ENCODE measurements around the gene AP1S3. TPM values are rescaled to one million over a fixed set of nuclear protein-coding genes. Genes with fewer than 3 reads are reported as not detected.

Gene AP1S3
- total RNA-seq, 1 experiment from 2014 or later: 34.3 TPM

DNA sequence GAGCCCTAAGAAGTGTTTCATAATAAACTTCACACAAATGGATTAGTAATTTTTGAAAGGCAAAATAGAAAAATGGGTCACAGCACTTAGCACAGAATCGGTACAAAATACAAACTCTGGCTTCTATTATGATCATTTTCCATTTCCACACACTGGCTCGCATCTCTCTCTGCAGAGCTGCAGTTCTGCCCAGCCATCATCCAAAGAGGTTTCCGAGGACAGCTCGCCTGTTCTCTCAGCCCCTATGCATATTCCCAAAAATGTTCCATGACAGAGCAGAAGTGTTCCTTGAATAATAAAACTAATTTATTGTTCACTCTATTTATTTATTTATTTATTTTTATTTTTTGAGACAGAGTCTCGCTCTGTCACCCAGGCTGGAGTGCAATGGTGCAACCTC lies 115.6 kb downstream of the AP1S3 start:
- no peaks in the 10 kb centered on the region for H3K9me2 ChIP-seq (replicated peaks; ENCODE audit: low read length)
- H3K4me2 ChIP-seq (ENCODE audit: low read length): no peak overlapping the region
- H3K9ac ChIP-seq (ENCODE audit: low read length): no peak overlapping the region
- no peaks in the 10 kb centered on the region for H3K79me2 ChIP-seq (ENCODE audit: low read length)
- H3K27me3 ChIP-seq (ENCODE audit: low read length): no peaks in the 10 kb centered on the region
- BruUV-seq (replicated peaks): no TSS peak
- H3F3A ChIP-seq (ENCODE audit: low read length, unreplicated experiment): peaks cover 13% of the 10 kb centered on the region
- DNase-seq (no peak), ATAC-seq (no peak)
- H3K4me1 ChIP-seq (ENCODE audit: insufficient read depth, low read length): peaks cover 23% of the 10 kb centered on the region
- H3K4me3 ChIP-seq (ENCODE audit: low read length): no peak overlapping the region
- H2AFZ ChIP-seq (ENCODE audit: low read length): no peak overlapping the region
- H4K20me1 ChIP-seq (ENCODE audit: low read length): no peaks in the 10 kb centered on the region
- intact Hi-C loops (cut with micrococcal nuclease): no loop called here
- TF ChIP-seq EZH2phosphoT487 (IDR thresholded peaks at IDR 0.05; ENCODE audit: borderline replicate concordance, low read length) (no peak), EZH2 (IDR thresholded peaks at IDR 0.05; ENCODE audit: low read length, unreplicated experiment) (no peak)
- TF ChIP-seq, protein P1, sequence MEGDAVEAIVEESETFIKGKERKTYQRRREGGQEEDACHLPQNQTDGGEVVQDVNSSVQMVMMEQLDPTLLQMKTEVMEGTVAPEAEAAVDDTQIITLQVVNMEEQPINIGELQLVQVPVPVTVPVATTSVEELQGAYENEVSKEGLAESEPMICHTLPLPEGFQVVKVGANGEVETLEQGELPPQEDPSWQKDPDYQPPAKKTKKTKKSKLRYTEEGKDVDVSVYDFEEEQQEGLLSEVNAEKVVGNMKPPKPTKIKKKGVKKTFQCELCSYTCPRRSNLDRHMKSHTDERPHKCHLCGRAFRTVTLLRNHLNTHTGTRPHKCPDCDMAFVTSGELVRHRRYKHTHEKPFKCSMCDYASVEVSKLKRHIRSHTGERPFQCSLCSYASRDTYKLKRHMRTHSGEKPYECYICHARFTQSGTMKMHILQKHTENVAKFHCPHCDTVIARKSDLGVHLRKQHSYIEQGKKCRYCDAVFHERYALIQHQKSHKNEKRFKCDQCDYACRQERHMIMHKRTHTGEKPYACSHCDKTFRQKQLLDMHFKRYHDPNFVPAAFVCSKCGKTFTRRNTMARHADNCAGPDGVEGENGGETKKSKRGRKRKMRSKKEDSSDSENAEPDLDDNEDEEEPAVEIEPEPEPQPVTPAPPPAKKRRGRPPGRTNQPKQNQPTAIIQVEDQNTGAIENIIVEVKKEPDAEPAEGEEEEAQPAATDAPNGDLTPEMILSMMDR (conservative IDR thresholded peaks at IDR 0.05; ENCODE audit: low read depth, low read length): no peak
- no peaks in the 10 kb centered on the region; the same call in 1 of the 2 replicates for H3K36me3 ChIP-seq (ENCODE audit: low read depth, low read length)
- H3K9me3 ChIP-seq (ENCODE audit: low read length): no peaks in the 10 kb centered on the region
- POLR2A ChIA-PET (ENCODE audit: unreplicated experiment): no interaction called here
- CTCF ChIA-PET: no interaction called here
- H3K27ac ChIP-seq (ENCODE audit: low read length): no peak overlapping the region

DNA sequence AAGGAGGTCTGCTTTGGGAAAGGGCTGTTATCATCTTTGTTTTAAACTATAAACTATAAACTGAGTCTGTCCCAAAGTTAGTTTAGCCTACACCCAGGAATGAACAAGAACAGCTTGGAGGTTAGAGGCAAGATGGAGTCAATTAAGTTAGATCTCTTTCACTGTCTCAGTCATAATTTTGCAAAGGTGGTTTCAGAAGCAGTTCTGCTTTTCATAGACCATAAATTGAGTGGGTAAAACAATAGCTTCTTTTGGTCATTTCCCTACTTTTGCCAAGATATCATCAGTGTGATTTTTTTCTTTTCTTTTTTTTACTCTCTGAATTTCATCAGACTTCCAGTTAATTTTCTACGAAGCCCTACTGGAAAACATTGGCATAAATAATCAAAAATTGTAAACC lies 117.0 kb downstream of the AP1S3 start:
- H3K36me3 ChIP-seq (ENCODE audit: low read depth, low read length): no peaks in the 10 kb centered on the region; the same call in 1 of the 2 replicates
- no peak for TF ChIP-seq EZH2phosphoT487 (IDR thresholded peaks at IDR 0.05; ENCODE audit: borderline replicate concordance, low read length)
- no peak for TF ChIP-seq EZH2 (IDR thresholded peaks at IDR 0.05; ENCODE audit: low read length, unreplicated experiment)
- TF ChIP-seq, protein P1 (conservative IDR thresholded peaks at IDR 0.05; ENCODE audit: low read depth, low read length): no peak
- H3K79me2 ChIP-seq (ENCODE audit: low read length): no peaks in the 10 kb centered on the region
- no peak overlapping the region for H3K27ac ChIP-seq (ENCODE audit: low read length)
- no peaks in the 10 kb centered on the region for H3K9me2 ChIP-seq (replicated peaks; ENCODE audit: low read length)
- no peak overlapping the region for H3K9ac ChIP-seq (ENCODE audit: low read length)
- POLR2A ChIA-PET (ENCODE audit: unreplicated experiment): no interaction called here
- H2AFZ ChIP-seq (ENCODE audit: low read length): no peak overlapping the region
- no peaks in the 10 kb centered on the region for H3K27me3 ChIP-seq (ENCODE audit: low read length)
- ATAC-seq: no peak
- intact Hi-C loops (cut with micrococcal nuclease): no loop called here
- H4K20me1 ChIP-seq (ENCODE audit: low read length): no peaks in the 10 kb centered on the region
- BruUV-seq (replicated peaks): no TSS peak
- H3K4me1 ChIP-seq (ENCODE audit: insufficient read depth, low read length): peaks cover 14% of the 10 kb centered on the region
- DNase-seq: no peak
- H3K4me3 ChIP-seq (ENCODE audit: low read length): no peak overlapping the region
- peaks cover 9% of the 10 kb centered on the region for H3F3A ChIP-seq (ENCODE audit: low read length, unreplicated experiment)
- H3K9me3 ChIP-seq (ENCODE audit: low read length): no peaks in the 10 kb centered on the region
- CTCF ChIA-PET: no interaction called here
- H3K4me2 ChIP-seq (ENCODE audit: low read length): no peak overlapping the region

DNA sequence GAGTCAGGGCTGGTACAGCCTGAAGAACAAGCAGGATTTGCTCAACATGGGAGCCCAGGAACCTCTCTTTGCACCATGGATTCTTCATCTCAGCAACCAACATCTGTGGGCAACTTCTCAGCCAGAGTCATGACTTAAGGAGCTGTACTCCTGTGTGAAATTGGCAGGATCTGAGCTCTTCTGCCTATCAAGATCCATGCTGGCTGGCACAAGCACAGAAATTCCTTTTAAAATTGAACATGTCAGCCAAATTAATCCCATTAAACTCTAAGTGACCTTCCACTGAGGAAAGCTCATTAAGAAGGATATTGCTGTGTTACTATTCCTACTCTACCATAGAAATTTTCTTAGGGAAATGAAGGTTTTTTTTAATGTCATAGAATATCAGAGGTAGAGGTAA lies 124.7 kb downstream of the AP1S3 start:
- Histone ChIP-seq H3F3A (ENCODE audit: low read length, unreplicated experiment) (no peaks in the 10 kb centered on the region), H3K4me1 (ENCODE audit: insufficient read depth, low read length) (no peaks in the 10 kb centered on the region), H3K9ac (ENCODE audit: low read length) (no peak overlapping the region), H3K79me2 (ENCODE audit: low read length) (no peaks in the 10 kb centered on the region), H3K27me3 (ENCODE audit: low read length) (no peaks in the 10 kb centered on the region), H3K36me3 (ENCODE audit: low read depth, low read length) (no peaks in the 10 kb centered on the region), H4K20me1 (ENCODE audit: low read length) (no peaks in the 10 kb centered on the region), H3K9me3 (ENCODE audit: low read length) (no peaks in the 10 kb centered on the region), H3K9me2 (replicated peaks; ENCODE audit: low read length) (no peaks in the 10 kb centered on the region), H3K4me3 (ENCODE audit: low read length) (no peak overlapping the region), H3K27ac (ENCODE audit: low read length) (no peak overlapping the region), H3K4me2 (ENCODE audit: low read length) (no peak overlapping the region), H2AFZ (ENCODE audit: low read length) (no peak overlapping the region)
- no TSS peak for BruUV-seq (replicated peaks)
- ChIA-PET POLR2A (ENCODE audit: unreplicated experiment) (no interaction called here), CTCF (no interaction called here)
- DNase-seq: no peak
- intact Hi-C loops (cut with micrococcal nuclease): no loop called here
- ATAC-seq: no peak
- TF ChIP-seq EZH2phosphoT487 (IDR thresholded peaks at IDR 0.05; ENCODE audit: borderline replicate concordance, low read length): no peak
- TF ChIP-seq EZH2 (IDR thresholded peaks at IDR 0.05; ENCODE audit: low read length, unreplicated experiment): no peak
- TF ChIP-seq, protein P1 (conservative IDR thresholded peaks at IDR 0.05; ENCODE audit: low read depth, low read length): no peak

Data from PC-3 (cell line).